ENCODE data around the gene TIMM17A.

The TIMM17A gene

GRCh38 chr1:201955009-201955728 lies at the start of gene TIMM17A:
TSS of gene TIMM17A (plus strand) at chr1:201955503. CDS start at chr1:201955527, 24 bp downstream.
- DNase-seq = peak; percentile 99
- in situ Hi-C loops (cut with HindIII; ENCODE audit: low pct_ligation_motif_present, low pct_unique_long_range_greater_than_20kb, low sequenced_read_pairs) = no loop called here

DNA sequence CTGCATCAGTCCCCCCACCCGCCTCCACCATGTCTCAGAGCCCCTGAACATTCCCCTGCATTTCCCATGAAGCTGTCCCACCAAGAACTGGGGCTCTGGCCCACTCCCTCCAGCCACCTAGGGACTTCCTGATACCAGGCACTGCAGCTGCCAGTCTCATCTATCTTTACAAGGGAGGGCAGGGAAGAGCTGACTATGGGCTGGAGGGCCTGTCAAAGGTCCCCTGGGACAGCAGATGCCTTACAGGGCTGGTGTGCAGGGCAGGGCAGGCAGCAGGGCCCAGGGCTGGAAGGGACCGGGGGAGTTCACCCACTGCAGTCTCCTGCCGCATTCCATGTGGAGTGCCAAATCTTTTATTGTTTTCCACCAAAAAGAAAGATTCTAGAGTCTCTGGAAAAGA lies 49.0 kb upstream of the TIMM17A start:
- in situ Hi-C loops (cut with HindIII; ENCODE audit: low pct_ligation_motif_present, low pct_unique_long_range_greater_than_20kb, low sequenced_read_pairs) = no loop called here
- no peak for DNase-seq

GRCh38 chr1:201907621-201908020 lies 47.7 kb upstream of the TIMM17A start:
- in situ Hi-C loops (cut with HindIII; ENCODE audit: low pct_ligation_motif_present, low pct_unique_long_range_greater_than_20kb, low sequenced_read_pairs) = no loop called here

DNA sequence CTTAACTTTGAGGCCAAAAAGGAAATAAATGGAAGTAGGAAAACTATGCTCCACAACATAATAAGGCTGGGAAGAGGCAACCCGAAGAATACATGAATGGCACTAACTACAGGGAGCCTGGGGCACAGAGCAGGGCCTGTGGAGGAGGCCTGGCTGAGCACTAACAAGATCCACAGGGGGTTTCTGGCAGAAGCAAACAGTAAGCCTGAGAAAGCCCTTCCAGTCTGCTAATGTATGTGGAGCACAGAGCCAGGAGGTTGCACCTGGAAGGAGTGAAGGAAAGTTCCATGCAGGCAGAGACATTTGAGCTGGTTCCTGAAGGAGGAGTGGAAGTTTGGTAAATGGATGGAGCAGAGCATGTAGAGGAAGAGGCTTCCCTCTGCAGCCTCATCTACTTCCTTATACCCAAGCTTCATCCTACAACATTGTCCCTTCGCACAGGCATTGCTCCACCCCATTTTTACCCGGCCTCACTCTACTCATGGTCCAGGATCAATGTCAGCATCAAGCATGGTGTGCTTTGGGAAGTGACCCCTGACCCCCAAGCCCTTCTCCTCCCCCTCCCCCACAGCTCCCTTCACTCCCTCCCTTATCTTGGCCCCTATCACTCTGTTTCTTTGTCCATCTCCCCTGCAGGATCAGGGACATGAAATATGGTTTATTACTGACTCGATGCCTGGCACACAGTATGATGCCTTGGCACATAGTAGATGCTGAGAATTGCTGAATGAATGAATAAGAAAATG lies 43.3 kb upstream of the TIMM17A start:
- in situ Hi-C loops (cut with HindIII; ENCODE audit: low pct_ligation_motif_present, low pct_unique_long_range_greater_than_20kb, low sequenced_read_pairs) = no loop called here
- no peak for DNase-seq

More at GRCh38 chr1:201907621-201908020, 47.7 kb upstream of the TIMM17A start:
- DNase-seq = no peak

DNA sequence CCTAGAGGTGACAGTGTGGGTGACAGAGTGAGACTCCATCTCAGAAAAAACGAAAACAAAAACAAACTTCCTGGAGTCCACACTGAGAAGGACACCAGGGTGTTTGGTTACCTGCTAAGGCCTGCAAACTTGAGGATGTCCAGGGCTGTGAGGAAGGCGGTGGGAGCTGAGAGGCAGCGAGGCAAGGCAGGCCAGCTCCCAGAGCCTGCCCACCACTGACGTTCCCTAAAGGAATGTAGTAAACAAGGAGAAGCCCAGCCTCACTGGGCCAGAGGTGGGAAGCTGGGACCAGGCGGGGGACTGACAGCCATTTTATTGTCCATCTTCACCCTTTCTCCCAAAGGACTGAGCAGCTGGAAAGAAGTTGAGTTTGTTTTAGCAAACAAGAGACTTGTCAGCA lies 42.5 kb upstream of the TIMM17A start:
- DNase-seq = no peak
- in situ Hi-C loops (cut with HindIII; ENCODE audit: low pct_ligation_motif_present, low pct_unique_long_range_greater_than_20kb, low sequenced_read_pairs) = no loop called here

DNA sequence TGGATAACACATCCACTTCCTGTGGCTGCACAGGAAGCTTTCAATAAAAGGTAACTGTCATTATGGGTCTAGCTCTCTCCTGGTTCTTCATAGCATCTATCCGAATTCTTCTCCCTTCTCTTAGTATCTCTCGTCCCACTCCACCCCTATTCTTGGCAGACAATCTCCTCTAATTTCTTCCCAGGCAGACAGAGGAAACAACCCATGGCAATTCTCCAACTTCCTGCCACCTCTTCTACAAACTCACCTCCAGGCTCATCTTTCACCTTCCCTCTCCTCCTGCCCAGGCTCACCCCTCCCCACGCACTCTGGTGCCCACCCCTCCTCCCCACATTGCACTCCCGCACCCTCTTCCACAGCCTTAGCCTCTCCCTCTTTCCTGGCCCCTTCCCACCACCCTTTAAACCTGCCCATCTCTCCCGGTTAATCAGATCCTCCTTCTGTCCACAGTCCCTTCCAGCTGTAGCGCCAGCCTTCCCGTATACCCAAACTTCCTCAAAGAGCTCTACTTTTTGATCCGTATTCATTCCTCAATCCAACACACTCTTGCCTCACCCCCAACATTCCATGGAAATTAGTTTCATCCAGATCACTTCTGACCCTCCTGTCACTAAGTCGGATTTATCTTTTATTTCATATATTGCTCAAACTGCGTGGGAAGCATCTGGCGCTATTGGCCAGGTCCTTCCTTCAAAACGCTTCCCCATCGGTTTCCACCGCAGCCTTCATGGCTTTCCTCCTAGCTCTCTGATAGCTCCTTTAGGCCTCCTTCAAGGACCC lies 40.7 kb upstream of the TIMM17A start:
- in situ Hi-C loops (cut with HindIII; ENCODE audit: low pct_ligation_motif_present, low pct_unique_long_range_greater_than_20kb, low sequenced_read_pairs) = no loop called here

GRCh38 chr1:201916649-201917249 lies 38.6 kb upstream of the TIMM17A start:
- in situ Hi-C loops (cut with HindIII; ENCODE audit: low pct_ligation_motif_present, low pct_unique_long_range_greater_than_20kb, low sequenced_read_pairs) = no loop called here
- DNase-seq = peak; percentile 61

More for the DNA sequence above, 40.7 kb upstream of the TIMM17A start:
- no peak for DNase-seq

- in situ Hi-C loops (cut with HindIII; ENCODE audit: low pct_ligation_motif_present, low pct_unique_long_range_greater_than_20kb, low sequenced_read_pairs) = no loop called here
- peak; percentile 39 for DNase-seq
Observed at GRCh38 chr1:201917362-201918033, 37.8 kb upstream of the TIMM17A start.

DNA sequence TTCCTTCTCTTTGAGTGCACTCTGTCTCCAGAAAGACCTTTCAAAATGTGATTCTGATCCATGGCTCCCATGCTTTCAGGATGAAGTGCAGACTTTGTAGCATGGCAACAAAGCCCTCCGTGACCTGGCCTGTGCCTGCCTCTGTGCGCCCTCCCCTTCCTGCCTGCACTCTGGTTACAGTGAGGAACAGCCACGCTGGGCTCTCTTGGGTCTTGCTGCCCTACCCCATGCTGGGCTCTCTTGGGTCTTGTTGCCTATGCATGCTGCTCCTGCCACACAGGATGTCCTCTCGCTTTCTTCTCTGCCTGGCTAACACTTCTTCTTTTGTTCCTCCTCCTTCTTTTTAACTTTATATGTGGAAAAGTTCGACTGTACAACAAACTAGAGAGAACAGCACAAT lies 37.0 kb upstream of the TIMM17A start:
- in situ Hi-C loops (cut with HindIII; ENCODE audit: low pct_ligation_motif_present, low pct_unique_long_range_greater_than_20kb, low sequenced_read_pairs) = no loop called here
- no peak for DNase-seq

DNA sequence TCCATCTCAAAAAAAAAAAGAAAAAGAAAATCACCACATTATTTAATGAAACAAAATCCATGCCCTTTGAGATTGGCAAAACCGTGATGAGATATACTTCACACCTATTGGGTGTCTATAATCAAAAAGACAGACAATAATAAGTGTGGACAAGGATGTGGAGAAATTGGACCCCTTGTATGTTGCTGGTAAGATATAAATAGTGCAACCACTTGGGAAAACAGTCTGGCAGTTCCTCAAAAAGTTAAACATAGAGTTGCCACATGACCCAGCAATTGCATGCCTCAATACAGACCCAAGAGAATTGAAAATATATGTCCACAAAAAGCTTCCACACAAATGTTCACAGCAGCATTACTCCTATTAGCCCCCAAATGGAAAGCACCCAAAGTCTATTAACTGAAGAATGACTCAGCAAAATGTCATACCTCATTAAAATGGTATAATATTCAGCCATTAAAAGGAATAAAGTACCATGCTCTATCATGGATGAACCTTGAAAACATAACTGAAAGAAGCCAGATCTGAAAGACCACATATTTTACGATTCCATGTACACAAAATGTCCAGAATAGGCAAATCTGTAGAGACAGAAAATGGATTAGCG lies 33.2 kb upstream of the TIMM17A start:
- DNase-seq = no peak
- in situ Hi-C loops (cut with HindIII; ENCODE audit: low pct_ligation_motif_present, low pct_unique_long_range_greater_than_20kb, low sequenced_read_pairs) = no loop called here

- in situ Hi-C loops (cut with HindIII; ENCODE audit: low pct_ligation_motif_present, low pct_unique_long_range_greater_than_20kb, low sequenced_read_pairs) = no loop called here
- no peak for DNase-seq
Observed at GRCh38 chr1:201925301-201925567, 30.1 kb upstream of the TIMM17A start.

GRCh38 chr1:201925981-201926645 lies 29.2 kb upstream of the TIMM17A start:
- in situ Hi-C loops (cut with HindIII; ENCODE audit: low pct_ligation_motif_present, low pct_unique_long_range_greater_than_20kb, low sequenced_read_pairs) = no loop called here

GRCh38 chr1:201928266-201928665 lies 27.0 kb upstream of the TIMM17A start:
- no peak for DNase-seq
- in situ Hi-C loops (cut with HindIII; ENCODE audit: low pct_ligation_motif_present, low pct_unique_long_range_greater_than_20kb, low sequenced_read_pairs) = no loop called here

More at GRCh38 chr1:201925981-201926645, 29.2 kb upstream of the TIMM17A start:
- no peak for DNase-seq

DNA sequence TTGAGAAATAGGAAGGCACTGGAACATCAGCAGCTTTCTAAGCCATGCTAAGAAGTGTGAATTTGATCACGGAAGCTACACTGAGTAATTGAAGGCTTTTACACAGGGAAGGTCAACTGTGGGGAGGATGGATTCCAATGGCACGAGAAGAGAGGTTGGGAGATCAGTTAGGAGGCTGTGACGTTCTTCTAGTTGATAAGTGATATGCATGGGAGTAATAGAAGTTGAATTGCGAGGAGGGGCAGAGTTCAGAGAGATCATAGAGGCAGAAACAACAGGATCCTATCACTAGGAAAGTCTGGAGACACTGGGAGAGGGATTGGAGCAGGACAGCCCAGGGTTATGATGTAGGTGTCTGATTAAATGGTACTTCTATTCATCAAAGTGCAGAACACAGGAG lies 25.2 kb upstream of the TIMM17A start:
- in situ Hi-C loops (cut with HindIII; ENCODE audit: low pct_ligation_motif_present, low pct_unique_long_range_greater_than_20kb, low sequenced_read_pairs) = no loop called here
- no peak for DNase-seq

GRCh38 chr1:201930803-201931202 lies 24.5 kb upstream of the TIMM17A start:
- in situ Hi-C loops (cut with HindIII; ENCODE audit: low pct_ligation_motif_present, low pct_unique_long_range_greater_than_20kb, low sequenced_read_pairs) = no loop called here
- no peak for DNase-seq

DNA sequence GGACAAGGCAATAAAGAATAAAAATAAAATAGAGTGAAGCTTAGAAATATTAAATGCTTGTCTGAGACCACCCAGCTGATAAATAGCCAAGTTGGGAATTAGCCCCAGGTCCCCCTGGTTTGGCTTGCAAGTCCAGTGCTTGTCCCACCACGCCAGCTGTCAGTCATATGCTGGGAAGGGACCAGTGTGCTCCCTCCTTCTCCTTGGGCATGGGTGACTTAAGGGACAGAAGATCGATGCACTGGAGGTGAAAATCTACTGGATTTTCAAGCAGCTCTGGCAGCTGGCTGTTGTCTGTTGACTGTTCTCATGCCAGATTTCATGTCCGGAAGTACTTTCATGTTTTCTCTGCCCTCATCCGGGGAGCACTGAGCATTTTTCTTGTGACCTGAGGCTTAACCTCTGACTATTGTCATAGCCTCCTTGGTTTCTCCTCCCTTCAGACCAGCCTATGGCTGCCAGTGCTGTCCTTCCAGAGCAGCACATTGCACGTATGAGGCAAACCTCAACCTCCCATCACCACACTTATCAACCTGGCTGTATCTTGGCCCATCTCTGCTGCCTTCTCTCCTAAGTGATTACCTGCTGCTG lies 21.4 kb upstream of the TIMM17A start:
- in situ Hi-C loops (cut with HindIII; ENCODE audit: low pct_ligation_motif_present, low pct_unique_long_range_greater_than_20kb, low sequenced_read_pairs) = no loop called here
- no peak for DNase-seq

GRCh38 chr1:201937624-201938213 lies 17.6 kb upstream of the TIMM17A start:
- peak; percentile 39 for DNase-seq
- in situ Hi-C loops (cut with HindIII; ENCODE audit: low pct_ligation_motif_present, low pct_unique_long_range_greater_than_20kb, low sequenced_read_pairs) = no loop called here

Data from ACHN (cell line).